Dedifferentiated amniotic fluid mesenchymal stem cell (primary cell): ENCODE measurements around the gene ZBTB45.

ENCODE experiments used
- DNase-seq: peaks from one replicate; pipeline ENCODE4 v3.0.0-alpha.2; 2016; ENCODE audit errors: extremely low spot score

The ZBTB45 gene

GRCh38 chr19:58519355-58520256, at the start of gene ZBTB45:
TSS of gene ZBTB45 (minus strand) at chr19:58519810. CDS start at chr19:58517673, 2,137 bp downstream.
- DNase-seq: peak; percentile 96

GRCh38 chr19:58568453-58569130, 49.0 kb upstream of the ZBTB45 start:
- no peak for DNase-seq

- no peak for DNase-seq
These were observed 47.4 kb upstream of the ZBTB45 start for GRCh38 chr19:58566989-58567388.

GRCh38 chr19:58563823-58564222, 44.2 kb upstream of the ZBTB45 start:
- DNase-seq: no peak

- no peak for DNase-seq
These were observed 43.5 kb upstream of the ZBTB45 start for GRCh38 chr19:58563034-58563573.

- no peak for DNase-seq
These were observed 42.8 kb upstream of the ZBTB45 start for GRCh38 chr19:58562122-58563033.

GRCh38 chr19:58561373-58562121, 41.9 kb upstream of the ZBTB45 start:
- no peak for DNase-seq

GRCh38 chr19:58560921-58561320, 41.3 kb upstream of the ZBTB45 start:
- DNase-seq: no peak

GRCh38 chr19:58560007-58560887, 40.6 kb upstream of the ZBTB45 start:
- no peak for DNase-seq

GRCh38 chr19:58559275-58560006, 39.8 kb upstream of the ZBTB45 start:
- peak; percentile 80 for DNase-seq

GRCh38 chr19:58558623-58559274, 39.1 kb upstream of the ZBTB45 start:
- peak; percentile 99 for DNase-seq

GRCh38 chr19:58558066-58558622, 38.5 kb upstream of the ZBTB45 start, which contains the start of gene UBE2M:
TSS of gene UBE2M (minus strand) at chr19:58558611. CDS start at chr19:58558381, 230 bp downstream.
- DNase-seq: no peak

GRCh38 chr19:58557221-58558065, 37.8 kb upstream of the ZBTB45 start:
- DNase-seq: no peak

- no peak for DNase-seq
These were observed 37.1 kb upstream of the ZBTB45 start for GRCh38 chr19:58556622-58557220.

GRCh38 chr19:58555920-58556621, 36.5 kb upstream of the ZBTB45 start:
- DNase-seq: no peak

GRCh38 chr19:58555369-58555885, 35.8 kb upstream of the ZBTB45 start:
- no peak for DNase-seq
